Activated naive CD8-positive, alpha-beta T cell treated with anti-CD3 and anti-CD28 coated beads for 36 hours (primary cell): Measurements from ENCODE around the gene SPRYD3. TPM values are rescaled to one million over a fixed set of nuclear protein-coding genes. Genes with fewer than 3 reads are reported as not detected.

Experiments used
- DNase-seq: peaks from one replicate; pipeline ENCODE4 v3.0.0; 2021
- H3K27ac Mint-ChIP-seq: one replicate; pipeline ENCODE4 v1.8.0; 2022; ENCODE audit warnings: mild to moderate bottlenecking, moderate library complexity, mixed read lengths
- H3K27me3 Mint-ChIP-seq: one replicate; pipeline ENCODE4 v1.8.0; 2022; ENCODE audit warnings: mild to moderate bottlenecking, mixed read lengths
- H3K36me3 Mint-ChIP-seq: one replicate; pipeline ENCODE4 v1.8.0; 2021; ENCODE audit warnings: mild to moderate bottlenecking, mixed read lengths
- H3K4me1 Mint-ChIP-seq: one replicate; pipeline ENCODE4 v1.8.0; 2021; ENCODE audit warnings: mixed read lengths
- H3K4me3 Mint-ChIP-seq: one replicate; pipeline ENCODE4 v1.8.0; 2022; ENCODE audit warnings: mild to moderate bottlenecking, moderate library complexity, mixed read lengths
- H3K9me3 Mint-ChIP-seq: one replicate; pipeline ENCODE4 v1.8.0; 2022; ENCODE audit warnings: mixed read lengths
- total RNA-seq, 2 experiments: library from RNA; stranded (reverse); gene quantifications; one replicate each; pipeline ENCODE4 v1.2.3, GENCODE V29; 2021

SPRYD3 gene
- total RNA-seq, 2 experiments from 2014 or later: 23.5 to 25.7 TPM

GRCh38 chr12:53063708-53064612 is 15.2 kb downstream of the SPRYD3 start:
- no peak overlapping the region for H3K4me3 Mint-ChIP-seq
- H3K36me3 Mint-ChIP-seq: peaks cover 12% of the 10 kb centered on the region
- peaks cover 3% of the 10 kb centered on the region for H3K4me1 Mint-ChIP-seq
- no peaks in the 10 kb centered on the region for H3K27me3 Mint-ChIP-seq
- H3K9me3 Mint-ChIP-seq: no peaks in the 10 kb centered on the region
- H3K27ac Mint-ChIP-seq: no peak overlapping the region
- DNase-seq: no peak

GRCh38 chr12:53062977-53063707 is 16.0 kb downstream of the SPRYD3 start:
- Mint-ChIP-seq H3K27ac (no peak overlapping the region), H3K4me1 (peaks cover 3% of the 10 kb centered on the region), H3K36me3 (peaks cover 12% of the 10 kb centered on the region), H3K27me3 (no peaks in the 10 kb centered on the region), H3K9me3 (no peaks in the 10 kb centered on the region), H3K4me3 (no peak overlapping the region)
- DNase-seq: no peak

GRCh38 chr12:53062011-53062961 is 16.9 kb downstream of the SPRYD3 start:
- DNase-seq: no peak
- Mint-ChIP-seq H3K4me1 (peaks cover 3% of the 10 kb centered on the region), H3K27ac (no peak overlapping the region), H3K36me3 (peaks cover 12% of the 10 kb centered on the region), H3K27me3 (no peaks in the 10 kb centered on the region), H3K4me3 (no peak overlapping the region), H3K9me3 (no peaks in the 10 kb centered on the region)

GRCh38 chr12:53061404-53062010 is 17.7 kb downstream of the SPRYD3 start:
- H3K27ac Mint-ChIP-seq: no peak overlapping the region
- no peaks in the 10 kb centered on the region for H3K9me3 Mint-ChIP-seq
- H3K27me3 Mint-ChIP-seq: no peaks in the 10 kb centered on the region
- peaks cover 3% of the 10 kb centered on the region for H3K4me1 Mint-ChIP-seq
- peaks cover 10% of the 10 kb centered on the region for H3K36me3 Mint-ChIP-seq
- no peak for DNase-seq
- H3K4me3 Mint-ChIP-seq: no peak overlapping the region

- no peaks in the 10 kb centered on the region for H3K9me3 Mint-ChIP-seq
- no peak overlapping the region for H3K4me3 Mint-ChIP-seq
- no peak overlapping the region for H3K27ac Mint-ChIP-seq
- no peaks in the 10 kb centered on the region for H3K27me3 Mint-ChIP-seq
- peaks cover 3% of the 10 kb centered on the region for H3K36me3 Mint-ChIP-seq
- no peak for DNase-seq
- H3K4me1 Mint-ChIP-seq: peaks cover under 1% of the 10 kb centered on the region
These were observed 18.4 kb downstream of the SPRYD3 start for GRCh38 chr12:53060721-53061276.

- no peak for DNase-seq
- H3K27ac Mint-ChIP-seq: no peak overlapping the region
- H3K36me3 Mint-ChIP-seq: peaks cover 2% of the 10 kb centered on the region
These were observed 19.0 kb downstream of the SPRYD3 start for GRCh38 chr12:53060064-53060720.

GRCh38 chr12:53059434-53060063 is 19.6 kb downstream of the SPRYD3 start:
- Mint-ChIP-seq H3K36me3 (no peaks in the 10 kb centered on the region), H3K9me3 (no peaks in the 10 kb centered on the region), H3K4me1 (no peaks in the 10 kb centered on the region), H3K4me3 (no peak overlapping the region), H3K27me3 (no peaks in the 10 kb centered on the region), H3K27ac (no peak overlapping the region)
- DNase-seq: no peak

More at GRCh38 chr12:53060064-53060720, 19.0 kb downstream of the SPRYD3 start:
- no peak overlapping the region for H3K4me3 Mint-ChIP-seq
- H3K9me3 Mint-ChIP-seq: no peaks in the 10 kb centered on the region
- no peaks in the 10 kb centered on the region for H3K4me1 Mint-ChIP-seq
- no peaks in the 10 kb centered on the region for H3K27me3 Mint-ChIP-seq

GRCh38 chr12:53058674-53059433 is 20.3 kb downstream of the SPRYD3 start:
- peaks cover 5% of the 10 kb centered on the region for H3K4me1 Mint-ChIP-seq
- H3K27ac Mint-ChIP-seq: no peak overlapping the region
- no peaks in the 10 kb centered on the region for H3K9me3 Mint-ChIP-seq
- H3K4me3 Mint-ChIP-seq: no peak overlapping the region
- DNase-seq: no peak
- H3K27me3 Mint-ChIP-seq: no peaks in the 10 kb centered on the region
- no peaks in the 10 kb centered on the region for H3K36me3 Mint-ChIP-seq

- no peaks in the 10 kb centered on the region for H3K27me3 Mint-ChIP-seq
- H3K36me3 Mint-ChIP-seq: no peaks in the 10 kb centered on the region
- H3K9me3 Mint-ChIP-seq: no peaks in the 10 kb centered on the region
- H3K4me3 Mint-ChIP-seq: no peak overlapping the region
- no peak for DNase-seq
- peaks cover 5% of the 10 kb centered on the region for H3K4me1 Mint-ChIP-seq
- no peak overlapping the region for H3K27ac Mint-ChIP-seq
These were observed 21.2 kb downstream of the SPRYD3 start for GRCh38 chr12:53057816-53058500.

- DNase-seq: no peak
- Mint-ChIP-seq H3K27ac (no peak overlapping the region), H3K36me3 (no peaks in the 10 kb centered on the region), H3K4me1 (peaks cover 5% of the 10 kb centered on the region), H3K4me3 (no peak overlapping the region), H3K27me3 (no peaks in the 10 kb centered on the region), H3K9me3 (no peaks in the 10 kb centered on the region)
These were observed 22.3 kb downstream of the SPRYD3 start for GRCh38 chr12:53056901-53057300.

GRCh38 chr12:53056296-53056695 is 22.9 kb downstream of the SPRYD3 start:
- no peaks in the 10 kb centered on the region for H3K27me3 Mint-ChIP-seq
- no peak overlapping the region for H3K4me3 Mint-ChIP-seq
- no peaks in the 10 kb centered on the region for H3K9me3 Mint-ChIP-seq
- no peak overlapping the region for H3K27ac Mint-ChIP-seq
- peaks cover 5% of the 10 kb centered on the region for H3K4me1 Mint-ChIP-seq
- no peak for DNase-seq
- no peaks in the 10 kb centered on the region for H3K36me3 Mint-ChIP-seq

GRCh38 chr12:53055471-53056266 is 23.5 kb downstream of the SPRYD3 start:
- DNase-seq: no peak
- Mint-ChIP-seq H3K4me1 (peaks cover 5% of the 10 kb centered on the region), H3K4me3 (no peak overlapping the region), H3K36me3 (no peaks in the 10 kb centered on the region), H3K9me3 (no peaks in the 10 kb centered on the region), H3K27me3 (no peaks in the 10 kb centered on the region), H3K27ac (no peak overlapping the region)
